Stimulated activated CD8-positive, alpha-beta memory T cell treated with anti-CD3 and anti-CD28 coated beads, Interleukin-12 subunit alpha, Interleukin-12 subunit beta, amount 100 ng/mL, for 24 hours (primary cell): ENCODE results near the gene GFER.
"Not testable (repeated sequence)": the region's sequence is repeated elsewhere in the genome, so short reads cannot be mapped to it uniquely, and the experiment has no call there.

Source experiments
- DNase-seq: peaks from one replicate; pipeline ENCODE4 v3.0.0-alpha.2; 2020; ENCODE audit errors: extremely low read depth

Gene GFER

DNA sequence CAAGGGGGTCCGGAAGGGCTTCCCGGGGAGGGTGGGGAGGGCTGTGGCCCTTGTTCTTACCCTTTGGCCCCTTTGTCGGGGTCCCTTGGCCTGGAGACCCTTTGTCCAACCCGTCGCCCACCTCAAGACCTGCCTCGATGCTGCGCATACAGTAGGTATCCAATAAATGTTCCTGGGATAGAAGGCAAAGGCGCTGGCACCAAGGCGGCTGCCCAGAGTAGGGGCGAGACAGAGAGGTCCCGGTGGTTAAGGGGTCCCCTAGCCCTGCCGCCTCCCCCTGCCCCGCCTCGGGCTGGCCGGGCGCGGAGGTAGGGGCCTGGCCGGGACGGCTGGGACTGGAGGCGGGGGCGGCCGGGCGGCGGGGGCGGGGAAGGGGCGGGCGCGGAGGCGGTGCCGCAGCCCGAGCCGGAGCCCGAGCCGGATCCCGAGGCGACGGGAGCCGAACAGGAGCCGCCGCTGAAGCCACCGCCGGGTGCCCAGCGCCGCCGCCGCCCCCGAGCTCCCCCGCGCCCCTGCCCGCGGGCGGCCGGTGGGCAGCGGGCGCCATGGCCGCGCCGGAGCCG is 42.5 kb downstream of the GFER start, which contains the start of gene NHERF2:
TSS of gene NHERF2 (plus strand) at position 442 of the 563 bp plus-strand sequence. CDS start at position 546, 104 bp downstream.
- DNase-seq = no peak

DNA sequence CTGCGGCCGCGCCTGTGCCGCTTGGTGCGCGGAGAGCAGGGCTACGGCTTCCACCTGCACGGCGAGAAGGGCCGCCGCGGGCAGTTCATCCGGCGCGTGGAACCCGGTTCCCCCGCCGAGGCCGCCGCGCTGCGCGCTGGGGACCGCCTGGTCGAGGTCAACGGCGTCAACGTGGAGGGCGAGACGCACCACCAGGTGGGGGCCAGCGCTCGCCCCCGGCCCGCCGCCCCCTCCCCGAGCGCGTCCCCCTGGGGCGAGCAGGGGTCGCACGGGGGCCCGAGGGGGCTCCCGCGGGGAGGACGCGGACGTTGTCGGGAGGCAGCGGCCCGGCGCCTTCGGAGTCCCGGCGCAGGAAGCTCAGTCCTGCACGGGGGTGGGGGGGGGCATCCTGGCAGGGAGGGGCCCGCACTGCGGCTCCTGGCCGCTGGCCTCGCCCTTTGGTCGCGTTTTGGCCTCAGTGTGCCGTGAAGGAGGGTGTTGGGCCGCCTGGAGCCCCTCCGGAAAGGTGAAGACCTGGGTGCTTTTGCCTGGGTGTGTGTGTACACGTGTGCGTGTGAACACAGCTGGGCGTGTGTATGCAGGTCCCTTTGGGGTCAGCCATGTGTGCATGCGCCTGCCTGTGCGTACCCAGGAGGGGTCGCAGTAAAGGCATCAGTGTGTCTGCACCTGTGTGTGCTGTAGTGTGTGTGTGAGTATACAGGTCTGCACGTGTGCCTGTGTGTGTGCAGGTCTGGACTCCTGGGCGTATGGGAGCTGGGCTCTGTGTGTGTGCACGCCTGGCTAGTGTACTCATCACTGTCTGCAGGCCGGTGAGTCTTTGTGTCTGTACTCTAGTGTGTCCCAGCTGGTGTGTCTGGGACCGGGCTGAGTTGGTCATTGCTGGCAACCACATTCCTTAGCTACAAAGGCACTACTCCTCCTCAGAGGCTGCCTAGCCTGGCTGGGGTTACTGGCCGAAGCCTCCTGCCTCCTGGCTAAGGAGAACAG is 43.3 kb downstream of the GFER start:
- no peak for DNase-seq

DNA sequence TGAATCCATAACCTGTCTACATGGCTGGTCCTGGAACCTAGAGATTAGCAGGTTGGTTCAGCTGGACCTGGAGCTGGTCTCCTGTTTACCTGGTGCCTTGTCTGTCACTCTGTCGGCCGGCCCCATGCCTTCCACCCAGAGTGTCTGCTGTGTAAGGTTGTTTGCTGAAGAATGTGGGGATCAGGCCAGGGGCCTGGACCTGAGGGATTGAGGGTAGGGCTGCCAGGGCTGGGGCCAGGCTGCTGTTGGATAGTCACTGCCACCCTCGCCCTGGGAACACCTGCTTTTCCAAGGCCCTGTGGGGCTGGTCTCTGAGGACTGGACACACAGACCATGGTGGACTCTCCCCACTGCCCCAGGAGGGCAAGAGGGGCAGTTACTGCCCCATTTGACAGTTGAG is 44.2 kb downstream of the GFER start:
- DNase-seq = no peak

DNA sequence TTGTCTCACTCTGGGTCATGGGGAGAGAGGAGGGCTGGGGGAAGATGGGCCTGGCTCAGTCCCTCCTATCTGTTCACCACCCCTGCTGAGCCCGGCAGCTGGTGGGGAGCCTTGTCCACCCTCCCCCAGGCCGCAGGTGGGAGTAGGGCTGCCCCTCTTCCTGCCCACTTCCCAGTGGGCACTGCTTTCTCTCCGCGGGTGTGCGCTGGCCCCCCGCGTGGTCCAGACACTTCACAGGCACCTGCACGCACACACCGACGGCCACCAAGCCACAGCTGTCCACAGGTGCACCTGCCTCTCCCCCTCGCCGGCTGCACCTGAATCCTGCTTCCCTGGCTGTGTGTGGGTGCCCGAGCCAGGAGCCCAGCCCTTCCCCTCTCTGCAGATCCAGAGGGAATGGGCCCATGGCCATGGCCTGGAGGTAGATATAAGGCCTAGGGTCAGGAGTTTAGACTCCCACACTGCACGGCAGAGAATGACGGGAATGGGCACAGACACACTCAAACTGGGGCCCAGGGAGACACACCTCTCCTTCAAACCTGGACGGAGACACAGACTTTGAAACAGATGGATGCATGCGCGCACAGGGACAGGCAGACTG is 44.7 kb downstream of the GFER start:
- no peak for DNase-seq

DNA sequence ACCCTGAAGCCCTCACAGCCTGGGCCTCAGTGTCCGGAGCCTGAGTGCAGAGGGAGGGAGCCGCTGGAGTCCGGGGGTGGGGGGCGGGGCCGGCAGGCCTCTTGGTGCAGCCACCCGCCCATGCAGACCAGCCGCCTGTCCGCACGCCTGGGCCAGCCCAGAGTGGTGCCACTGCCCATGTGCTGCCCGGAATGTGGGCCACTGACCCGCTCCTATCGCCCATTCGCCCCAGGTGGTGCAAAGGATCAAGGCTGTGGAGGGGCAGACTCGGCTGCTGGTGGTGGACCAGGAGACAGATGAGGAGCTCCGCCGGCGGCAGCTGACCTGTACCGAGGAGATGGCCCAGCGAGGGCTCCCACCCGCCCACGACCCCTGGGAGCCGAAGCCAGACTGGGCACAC is 45.4 kb downstream of the GFER start:
- no peak for DNase-seq

DNA sequence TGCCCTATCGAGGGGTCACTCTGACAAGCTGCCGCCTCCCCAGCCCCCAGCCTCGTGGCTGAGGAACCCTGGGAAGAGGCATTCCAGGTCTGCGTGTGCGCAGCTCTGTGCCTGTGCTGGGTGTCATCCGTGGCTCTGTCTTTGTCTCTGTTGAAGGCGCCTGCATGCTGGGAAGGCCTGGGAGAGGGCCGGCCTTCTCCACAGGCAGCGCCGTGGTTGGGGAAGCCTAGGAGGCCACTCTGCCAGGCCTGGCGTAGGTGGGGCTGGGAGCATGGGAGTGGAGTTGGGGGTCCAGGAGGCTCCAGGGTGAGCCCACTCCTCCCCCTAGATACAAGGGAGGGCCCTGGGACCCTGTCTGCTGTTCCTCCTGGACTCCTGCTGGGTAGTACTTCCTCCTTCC is 46.0 kb downstream of the GFER start:
- DNase-seq = no peak

DNA sequence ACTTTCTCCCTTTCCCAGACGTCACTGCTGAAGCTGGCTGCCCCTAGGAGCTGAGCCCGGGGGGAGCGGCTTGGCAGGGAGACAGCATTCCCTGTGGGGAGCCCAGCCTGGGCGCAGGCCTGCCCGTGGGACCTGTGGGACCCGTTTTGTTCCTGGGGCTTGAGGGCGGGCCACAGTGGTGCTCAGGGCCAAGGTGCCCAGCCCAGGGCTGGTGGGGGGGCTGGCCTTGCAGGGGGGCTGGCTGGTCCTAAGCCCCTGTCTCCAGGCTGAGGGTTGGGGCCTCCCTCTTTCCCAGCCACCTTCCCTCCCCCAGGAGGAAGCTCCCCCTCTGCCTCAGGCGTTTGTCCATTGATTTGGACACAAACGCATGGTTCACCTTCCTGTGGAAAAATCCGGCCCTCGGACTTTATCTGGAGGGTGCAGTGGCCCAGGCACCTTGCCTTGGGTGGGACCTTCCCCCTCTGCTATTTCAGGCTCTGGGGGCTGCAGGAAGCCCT is 47.1 kb downstream of the GFER start:
- no peak for DNase-seq

DNA sequence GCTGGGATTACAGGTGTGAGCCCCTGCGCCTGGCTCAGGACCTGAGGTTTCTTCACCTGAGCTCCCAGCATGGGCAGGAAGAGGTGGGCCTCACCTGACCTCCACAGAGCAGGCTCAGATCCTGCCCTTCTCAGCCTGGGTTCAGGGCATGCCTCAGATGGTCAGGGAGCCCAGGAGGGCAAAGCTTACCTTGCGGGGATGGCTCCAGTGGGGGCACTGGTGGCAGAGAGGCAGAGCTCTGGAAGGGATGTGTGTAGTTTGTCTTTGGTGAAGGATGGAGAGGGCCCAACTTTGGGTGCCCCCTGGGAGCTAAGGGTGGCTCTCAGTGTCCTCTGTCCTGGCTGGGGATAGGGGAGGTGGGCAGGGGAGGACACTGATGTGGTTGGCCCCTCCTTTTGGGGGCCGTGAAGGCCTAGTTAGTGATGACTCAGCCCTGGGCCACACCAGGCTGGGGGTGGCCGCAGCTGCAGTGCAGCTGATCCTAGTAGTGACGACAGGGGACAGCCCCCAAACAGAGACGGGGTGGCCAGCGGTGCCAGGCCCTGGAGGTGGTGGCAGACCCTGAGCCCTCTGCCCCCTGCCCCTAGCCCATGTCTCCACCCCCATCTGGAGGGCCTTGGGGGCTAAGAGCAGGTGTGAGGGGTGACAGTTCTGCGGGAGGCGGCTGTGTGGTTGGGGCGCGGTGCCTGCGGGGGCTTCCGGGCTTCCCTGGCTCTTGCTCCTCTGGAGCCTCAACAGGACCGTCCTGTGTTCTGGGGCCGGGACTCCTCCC is 48.5 kb downstream of the GFER start:
- DNase-seq = no peak

DNA sequence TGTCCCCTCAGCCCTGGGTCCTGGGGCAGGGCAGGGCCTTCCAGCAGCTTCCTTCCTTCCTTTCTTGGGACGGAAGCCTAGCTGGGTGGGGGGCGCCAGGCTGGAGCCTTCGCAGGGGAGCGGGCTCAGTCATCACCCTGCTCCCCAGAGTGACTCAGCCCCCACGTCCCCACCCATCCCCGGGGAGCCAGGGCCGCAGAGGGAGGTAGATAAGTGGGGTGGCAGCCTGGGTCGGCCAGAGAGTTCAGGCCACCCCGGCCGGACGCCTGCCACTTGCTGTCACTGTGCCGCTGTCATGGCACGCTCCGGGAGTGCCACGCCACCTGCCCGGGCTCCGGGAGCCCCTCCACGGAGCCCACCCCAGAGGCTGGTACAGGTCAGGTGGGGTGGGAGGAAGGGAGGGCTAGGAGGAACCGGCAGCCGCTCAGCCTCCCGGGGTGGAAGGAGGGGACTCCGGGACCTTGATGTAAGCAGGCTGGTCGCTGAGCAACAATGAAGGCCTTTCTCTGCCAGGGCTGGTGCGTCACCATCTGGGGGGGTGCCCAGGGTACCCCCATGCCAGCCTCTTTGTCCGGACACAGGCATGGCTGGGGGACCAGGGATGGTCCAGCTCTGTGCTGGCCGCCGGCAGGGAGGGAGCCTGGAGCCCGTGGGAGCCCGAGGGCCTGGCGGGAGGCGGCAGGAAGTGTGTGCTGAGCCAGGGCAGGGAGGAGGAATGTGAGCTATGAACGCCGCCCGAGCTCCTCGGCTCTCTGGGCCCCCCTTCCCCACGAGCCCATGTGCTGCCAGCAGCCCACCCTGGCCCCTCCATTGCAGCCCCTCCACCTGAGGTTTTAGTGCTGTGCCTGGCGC is 49.3 kb downstream of the GFER start:
- DNase-seq = no peak

DNA sequence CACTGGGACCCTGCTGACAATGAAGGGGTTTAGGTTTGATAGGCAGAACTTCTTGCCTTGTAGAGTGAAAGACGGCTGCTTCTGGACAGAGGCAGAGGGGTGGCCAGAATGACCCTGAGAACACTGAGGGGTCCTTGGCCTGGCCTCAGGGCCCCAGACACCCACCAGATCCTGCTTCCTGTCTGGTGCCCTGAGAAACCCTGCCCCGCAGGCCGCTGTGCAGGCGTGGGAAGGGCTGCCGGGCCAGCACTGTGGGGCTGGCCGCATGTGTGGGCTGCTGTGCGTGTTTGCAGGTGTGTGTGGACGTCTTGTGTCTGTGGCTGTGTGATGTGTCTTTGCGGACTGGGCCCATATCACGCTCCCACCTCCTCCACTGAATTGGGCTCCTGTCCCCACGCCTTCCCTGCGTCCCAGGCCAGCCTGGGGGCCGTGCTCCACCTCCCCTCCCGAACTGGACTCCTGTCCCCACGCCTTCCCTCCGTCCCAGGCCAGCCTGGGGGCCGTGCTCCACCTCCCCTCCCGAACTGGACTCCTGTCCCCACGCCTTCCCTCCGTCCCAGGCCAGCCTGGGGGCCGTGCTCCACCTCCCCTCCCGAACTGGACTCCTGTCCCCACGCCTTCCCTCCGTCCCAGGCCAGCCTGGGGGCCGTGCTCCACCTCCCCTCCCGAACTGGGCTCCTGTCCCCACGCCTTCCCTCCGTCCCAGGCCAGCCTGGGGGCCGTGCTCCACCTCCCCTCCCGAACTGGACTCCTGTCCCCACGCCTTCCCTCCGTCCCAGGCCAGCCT is 50.1 kb downstream of the GFER start:
- DNase-seq = not testable (repeated sequence)

DNA sequence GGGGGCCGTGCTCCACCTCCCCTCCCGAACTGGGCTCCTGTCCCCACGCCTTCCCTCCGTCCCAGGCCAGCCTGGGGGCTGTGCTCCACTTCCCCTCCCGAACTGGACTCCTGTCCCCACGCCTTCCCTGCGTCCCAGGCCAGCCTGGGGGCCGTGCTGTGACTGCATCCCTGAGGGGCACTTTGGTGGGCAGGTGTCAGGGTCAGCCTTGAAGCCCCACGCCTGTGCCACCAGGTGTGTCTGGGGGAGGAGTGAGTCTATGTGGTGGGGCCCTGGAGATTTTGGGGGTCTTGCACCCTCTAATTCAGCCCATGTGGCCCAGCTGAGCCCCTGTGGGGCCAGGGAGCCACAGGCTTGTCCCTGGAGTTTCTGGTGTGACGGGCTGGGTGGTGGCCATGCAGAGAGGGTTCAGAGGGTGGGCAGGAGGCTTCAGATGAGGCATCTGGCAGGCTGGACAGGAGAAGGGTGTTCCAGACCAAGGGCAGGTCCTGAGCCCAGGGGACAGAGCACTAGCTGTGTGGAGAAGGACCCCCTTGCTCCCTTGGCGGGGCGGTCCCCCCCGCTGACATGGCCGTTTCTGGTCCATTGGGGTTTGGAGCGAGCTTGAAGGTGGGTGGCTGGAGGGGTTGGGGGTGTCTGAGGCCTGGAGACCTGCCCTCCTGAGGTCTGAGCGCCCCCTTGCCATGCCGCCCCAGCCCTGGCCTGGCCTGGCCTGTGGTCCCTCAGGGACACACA is 50.9 kb downstream of the GFER start:
- DNase-seq = no peak

DNA sequence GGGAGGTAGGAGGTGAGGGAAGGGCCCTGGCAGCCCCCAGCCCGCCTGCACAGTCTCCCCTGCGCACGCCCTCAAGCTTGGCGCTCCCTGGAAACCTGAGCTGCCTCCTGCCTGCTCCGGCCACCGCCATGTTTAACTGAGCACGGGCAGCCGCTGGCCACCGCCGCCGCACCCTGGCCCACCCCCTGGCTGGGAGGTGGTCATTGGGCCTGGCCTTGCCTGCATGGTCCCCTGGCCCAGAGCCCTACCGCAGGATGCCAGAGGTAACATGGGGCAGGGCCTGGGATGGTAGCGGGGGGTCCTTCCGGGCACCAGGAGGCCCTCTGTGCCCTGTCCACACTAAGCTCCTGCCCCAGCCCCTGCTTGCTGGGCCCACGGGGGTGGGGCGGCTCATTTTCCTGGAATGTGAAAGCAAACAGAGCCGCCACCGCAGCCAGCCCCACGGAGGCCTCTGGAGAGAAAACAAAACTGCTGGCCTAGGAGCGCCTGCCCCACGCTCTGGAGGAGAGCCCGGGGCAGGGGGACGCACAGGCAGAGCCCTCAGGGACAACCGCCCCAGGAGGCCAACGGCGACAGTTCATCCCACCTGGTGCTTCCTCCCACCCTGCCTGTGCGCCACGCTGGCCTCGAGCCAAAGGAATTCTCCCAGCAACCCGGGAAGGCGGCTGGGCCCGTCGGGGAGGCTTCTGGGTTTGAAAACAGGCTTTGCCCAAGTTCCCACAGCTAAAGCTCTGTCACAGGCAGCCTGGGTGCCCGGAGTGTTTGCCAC is 51.6 kb downstream of the GFER start:
- no peak for DNase-seq

DNA sequence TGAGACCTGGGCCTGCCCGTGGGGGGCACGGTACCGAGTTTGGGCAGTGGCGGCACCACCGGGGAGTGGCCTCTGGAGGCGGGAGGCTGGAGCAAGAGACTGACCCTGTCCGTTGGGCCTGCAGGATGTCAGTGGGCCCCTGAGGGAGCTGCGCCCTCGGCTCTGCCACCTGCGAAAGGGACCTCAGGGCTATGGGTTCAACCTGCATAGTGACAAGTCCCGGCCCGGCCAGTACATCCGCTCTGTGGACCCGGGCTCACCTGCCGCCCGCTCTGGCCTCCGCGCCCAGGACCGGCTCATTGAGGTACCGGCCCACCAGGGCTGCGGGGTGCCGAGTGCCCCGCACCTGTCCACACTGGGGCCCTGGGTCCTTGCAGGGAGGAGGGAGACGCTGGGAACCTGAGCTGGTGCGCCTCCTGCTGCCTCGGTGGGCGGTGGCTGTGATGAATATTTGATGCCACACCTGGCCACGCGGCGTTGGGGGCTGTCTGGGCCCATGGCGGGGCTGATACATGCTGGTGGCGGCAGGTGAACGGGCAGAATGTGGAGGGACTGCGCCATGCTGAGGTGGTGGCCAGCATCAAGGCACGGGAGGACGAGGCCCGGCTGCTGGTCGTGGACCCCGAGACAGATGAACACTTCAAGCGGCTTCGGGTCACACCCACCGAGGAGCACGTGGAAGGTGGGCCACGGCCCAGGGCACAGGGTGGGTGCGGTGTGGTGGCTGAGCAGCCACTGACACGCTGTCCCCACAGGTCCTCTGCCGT is 52.4 kb downstream of the GFER start:
- DNase-seq = no peak

DNA sequence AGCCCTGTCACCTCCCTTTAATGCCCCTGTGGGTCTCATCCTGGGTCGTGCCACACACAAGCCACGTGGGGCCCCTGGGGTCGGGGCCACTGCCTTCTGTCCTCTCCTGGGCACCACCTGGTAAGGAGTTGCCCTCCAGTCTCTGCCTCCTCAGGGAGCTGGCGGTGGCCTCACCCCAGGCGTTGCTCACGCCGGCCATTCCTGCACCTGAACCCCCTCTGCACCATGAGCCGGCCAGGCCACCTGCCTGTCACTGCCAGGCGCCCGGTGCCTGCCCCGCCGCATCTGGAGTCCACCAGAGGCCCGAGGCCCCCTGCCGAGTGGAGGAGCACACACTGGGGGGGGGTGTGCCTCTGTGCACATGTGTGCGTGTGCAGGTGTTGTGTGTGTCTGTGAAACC is 53.1 kb downstream of the GFER start:
- DNase-seq = no peak
